IMR-90 (cell line): ENCODE results near the gene ZNF346. TPM values are rescaled to one million over a fixed set of nuclear protein-coding genes. Genes with fewer than 3 reads are reported as not detected.
A peak's percentile ranks its signal among the peaks of the same experiment; 100 is the strongest.

Experiments used
- ATAC-seq: fragments of 200-7000 bp; cut with Tn5 transposase; 2 replicates; pipeline ENCODE4 v1.9.1; 2020; ENCODE audit warnings: low read depth, mild to moderate bottlenecking, moderate library complexity
- BruUV-seq: library from RNA; stranded (reverse); fragments of 400-500 nt; replicated peaks from 2 replicates; lab custom pipeline; 2021; lab: Mats Ljungman, UMichigan
- CTCF ChIA-PET: fragments of 300-600 bp; formaldehyde crosslinking; extraction: SDS; loops from one replicate; lab custom pipeline; 2021; ENCODE audit warnings: antibody characterized with exemption; lab: Yijun Ruan, JAX
- POLR2A ChIA-PET: fragments of 300-600 bp; sonication (Branson Sonifier 250); formaldehyde crosslinking; loops from one replicate; lab custom pipeline; 2022; ENCODE audit warnings: antibody characterized with exemption; ENCODE audit not compliant: unreplicated experiment; lab: Charles Lee
- DNase-seq: peaks from one replicate; pipeline ENCODE4 v3.0.0; 2013
- H2AFZ ChIP-seq: replicated peaks from 2 replicates; pipeline ENCODE3; 2013; ENCODE audit warnings: low read length, mild to moderate bottlenecking; ENCODE audit not compliant: poor library complexity
- H2AK5ac ChIP-seq: 2 replicates; pipeline ENCODE4 v1.6.1; 2013; ENCODE audit warnings: low read depth, low read length, inconsistent platforms
- H2AK9ac ChIP-seq: replicated peaks from 2 replicates; pipeline ENCODE3; 2013; ENCODE audit warnings: mild to moderate bottlenecking, low read depth, low read length, moderate library complexity; ENCODE audit not compliant: poor library complexity
- H2BK120ac ChIP-seq: 2 replicates; pipeline ENCODE4 v1.6.1; 2013; ENCODE audit warnings: low read depth, low read length, inconsistent platforms
- H2BK15ac ChIP-seq: 3 replicates; pipeline ENCODE4 v1.6.1; 2013; ENCODE audit warnings: low read depth, low read length, inconsistent platforms
- H2BK20ac ChIP-seq: 2 replicates; pipeline ENCODE4 v1.6.1; 2013; ENCODE audit warnings: low read depth, mild to moderate bottlenecking, inconsistent platforms, low read length, moderate library complexity
- H2BK5ac ChIP-seq: 2 replicates; pipeline ENCODE4 v1.6.1; 2013; ENCODE audit warnings: mild to moderate bottlenecking, low read depth, low read length, inconsistent platforms; ENCODE audit not compliant: poor library complexity, severe bottlenecking
- H3K14ac ChIP-seq: replicated peaks from 2 replicates; pipeline ENCODE4 v1.6.1; 2013; ENCODE audit warnings: low read depth, low read length, inconsistent platforms
- H3K18ac ChIP-seq: 2 replicates; pipeline ENCODE4 v1.6.1; 2013; ENCODE audit warnings: low read depth, low read length, control low read depth
- H3K23ac ChIP-seq: 2 replicates; pipeline ENCODE4 v1.6.1; 2013; ENCODE audit warnings: low read depth, low read length, inconsistent platforms
- H3K27ac ChIP-seq: 2 replicates; pipeline ENCODE4 v1.5.1; 2013; ENCODE audit warnings: mild to moderate bottlenecking, control low read depth, low read length; ENCODE audit not compliant: insufficient read depth
- H3K27me3 ChIP-seq: 2 replicates; pipeline ENCODE4 v1.6.1; 2013; ENCODE audit warnings: low read length; ENCODE audit not compliant: control insufficient read depth, insufficient read depth
- H3K36me3 ChIP-seq: 2 replicates; pipeline ENCODE4 v1.6.1; 2013; ENCODE audit warnings: low read length, mixed read lengths; ENCODE audit not compliant: control insufficient read depth, insufficient read depth
- H3K4ac ChIP-seq: 2 replicates; pipeline ENCODE4 v1.6.1; 2013; ENCODE audit warnings: low read depth, low read length, inconsistent platforms
- H3K4me1 ChIP-seq: 2 replicates; pipeline ENCODE4 v1.6.1; 2013; ENCODE audit warnings: low read length, mixed read lengths; ENCODE audit not compliant: control insufficient read depth, insufficient read depth
- H3K4me2 ChIP-seq: 2 replicates; pipeline ENCODE4 v1.6.1; 2013; ENCODE audit warnings: low read depth, mild to moderate bottlenecking, control low read depth, low read length, moderate library complexity
- H3K4me3 ChIP-seq: 2 replicates; pipeline ENCODE4 v1.5.1; 2013; ENCODE audit warnings: low read depth, mild to moderate bottlenecking, control low read depth, low read length, moderate library complexity; ENCODE audit not compliant: insufficient read depth
- H3K56ac ChIP-seq: 2 replicates; pipeline ENCODE4 v1.6.1; 2013; ENCODE audit warnings: low read length, inconsistent platforms; ENCODE audit not compliant: insufficient read depth; ENCODE audit errors: extremely low read depth
- H3K79me1 ChIP-seq, 2 experiments: 2 replicates each; pipeline ENCODE4 v1.6.1; 2013; ENCODE audit warnings: low read length in 2 of 2, inconsistent platforms in 1 of 2, low read depth in 1 of 2
- H3K9ac ChIP-seq: 2 replicates; pipeline ENCODE4 v1.6.1; 2013; ENCODE audit warnings: low read depth, low read length, control low read depth
- H3K9me1 ChIP-seq: 2 replicates; pipeline ENCODE4 v1.6.1; 2013; ENCODE audit warnings: low read length, inconsistent platforms; ENCODE audit not compliant: insufficient read depth
- H3K9me3 ChIP-seq: 2 replicates; pipeline ENCODE4 v1.6.1; 2013; ENCODE audit warnings: low read length; ENCODE audit not compliant: control insufficient read depth, insufficient read depth
- H4K20me1 ChIP-seq: 2 replicates; pipeline ENCODE4 v1.6.1; 2013; ENCODE audit warnings: low read length, inconsistent platforms; ENCODE audit not compliant: insufficient read depth
- H4K5ac ChIP-seq: 2 replicates; pipeline ENCODE4 v1.6.1; 2013; ENCODE audit warnings: mild to moderate bottlenecking, low read depth, low read length, control low read depth
- H4K8ac ChIP-seq, 2 experiments: 2 replicates each; pipeline ENCODE4 v1.6.1; 2013; ENCODE audit warnings: low read depth in 2 of 2, low read length in 2 of 2, control low read depth in 1 of 2, inconsistent platforms in 1 of 2
- H4K91ac ChIP-seq: 2 replicates; pipeline ENCODE4 v1.6.1; 2013; ENCODE audit warnings: low read depth, low read length, inconsistent platforms; ENCODE audit not compliant: insufficient read depth
- BHLHE40 ChIP-seq: fragments of 150-350 bp; IDR thresholded peaks from 2 replicates; pipeline ENCODE4 v1.6.1; 2016; ENCODE audit warnings: mild to moderate bottlenecking, low read depth, low read length
- CEBPB ChIP-seq: IDR thresholded peaks from 2 replicates; pipeline ENCODE4 v1.6.1; 2012; ENCODE audit warnings: low read depth, low read length, improper control_type of control experiment
- CHD1 ChIP-seq: IDR thresholded peaks from 2 replicates; pipeline ENCODE4 v1.6.1; 2012; ENCODE audit warnings: low read depth, low read length, improper control_type of control experiment
- CTCF ChIP-seq: conservative IDR thresholded peaks from 2 replicates; pipeline ENCODE4 v1.5.1; 2012; ENCODE audit warnings: mild to moderate bottlenecking, low read depth, low read length, improper control_type of control experiment
- FOS ChIP-seq: fragments of 150-350 bp; IDR thresholded peaks from 2 replicates; pipeline ENCODE4 v1.6.1; 2016; ENCODE audit warnings: low read depth, low read length
- MAFK ChIP-seq: IDR thresholded peaks from 2 replicates; pipeline ENCODE4 v1.6.1; 2012; ENCODE audit warnings: low read depth, low read length, improper control_type of control experiment
- MXI1 ChIP-seq: IDR thresholded peaks from 2 replicates; pipeline ENCODE4 v1.6.1; 2012; ENCODE audit warnings: low read depth, mild to moderate bottlenecking, low read length, moderate library complexity, borderline replicate concordance
- NFE2L2 ChIP-seq: fragments of 150-350 bp; IDR thresholded peaks from 2 replicates; pipeline ENCODE4 v1.6.1; 2016; ENCODE audit warnings: low read depth, mild to moderate bottlenecking, low read length
- POLR2A ChIP-seq: IDR thresholded peaks from 2 replicates; pipeline ENCODE4 v1.6.1; 2012; ENCODE audit warnings: mild to moderate bottlenecking, low read depth, low read length
- RAD21 ChIP-seq: IDR thresholded peaks from 2 replicates; pipeline ENCODE4 v1.6.1; 2012; ENCODE audit warnings: low read length, improper control_type of control experiment
- RCOR1 ChIP-seq: IDR thresholded peaks from 2 replicates; pipeline ENCODE4 v1.6.1; 2012; ENCODE audit warnings: mild to moderate bottlenecking, low read length, improper control_type of control experiment; ENCODE audit not compliant: insufficient replicate concordance
- RFX5 ChIP-seq: IDR thresholded peaks from 2 replicates; pipeline ENCODE4 v1.8.0; 2012; ENCODE audit warnings: low read depth, mild to moderate bottlenecking, low read length, moderate library complexity
- SMC3 ChIP-seq: fragments of 150-350 bp; IDR thresholded peaks from 2 replicates; pipeline ENCODE4 v1.6.1; 2016; ENCODE audit warnings: low read depth, mild to moderate bottlenecking, antibody characterized with exemption, low read length, moderate library complexity
- USF2 ChIP-seq: fragments of 150-350 bp; IDR thresholded peaks from 2 replicates; pipeline ENCODE4 v1.6.1; 2017; ENCODE audit warnings: mild to moderate bottlenecking, antibody characterized with exemption, low read length, low read depth
- WGBS, 2 experiments: methylation state at CpG; one replicate each; pipeline versions ENCODE4 v1.1.5 to v1.1.7; 2013; ENCODE audit warnings: missing lambda C conversion rate in 2 of 2; ENCODE audit not compliant: insufficient read length in 1 of 2; ENCODE audit errors: extremely low coverage in 2 of 2; 5-methylcytosine and 5-hydroxymethylcytosine counted together
- dilution Hi-C: fragments of 300-500 bp; cut with HindIII; formaldehyde crosslinking; loops from one replicate; pipeline ENCODE4 v1.14.3; 2018; ENCODE audit warnings: low sequenced_read_pairs; ENCODE audit not compliant: unreplicated experiment
- in situ Hi-C: fragments of 300-500 bp; cut with MboI; formaldehyde crosslinking; loops from 3 replicates; pipeline ENCODE4 v1.14.3; 2019; ENCODE audit warnings: low sequenced_read_pairs, inconsistent platforms, mixed read lengths
- intact Hi-C: fragments of 100-400 bp; cut with micrococcal nuclease; formaldehyde crosslinking; loops from 2 replicates; pipeline ENCODE4 v1.10.0; 2022
- polyA plus RNA-seq, 3 experiments: library from polyadenylated mRNA; depleted of rRNA; stranded (reverse); fragments of >200 nt; gene quantifications; 2 replicates each; pipeline ENCODE4 v1.2.3, GENCODE V29; 2012; ENCODE audit warnings: low replicate concordance in 1 of 3
- total RNA-seq: library from RNA; depleted of rRNA; stranded (reverse); fragments of >200 nt; gene quantifications from 2 replicates; pipeline ENCODE4 v1.2.3, GENCODE V29; 2012

The ZNF346 gene
- total and polyA plus RNA-seq, 2 of the 4 experiments (the other 2 are of a cell fraction), result 15.1 to 17.0 TPM

GRCh38 chr5:177096162-177097015 lies 73.9 kb downstream of the ZNF346 start:
- Histone ChIP-seq H3K9me1 (0 out of 2 replicates have a peak, but pooled peaks cover 6% of the 10 kb centered on the region), H4K8ac (no peak overlapping the region), H3K27ac (no peak overlapping the region), H3K27me3 (no peaks in the 10 kb centered on the region), H2BK120ac (no peak overlapping the region), H2AFZ (no peak overlapping the region), H3K4me1 (peaks cover 38% of the 10 kb centered on the region), H2BK15ac (no peak overlapping the region), H3K23ac (no peak overlapping the region), H4K91ac (no peak overlapping the region), H3K79me1 (no peaks in the 10 kb centered on the region), H2BK20ac (no peak overlapping the region), H4K5ac (no peak overlapping the region; the same call in 1 of the 2 replicates), H3K56ac (no peak overlapping the region), H2BK5ac (no peak overlapping the region), H3K4me2 (no peak overlapping the region), H3K9me3 (no peaks in the 10 kb centered on the region), H3K4me3 (no peak overlapping the region), H3K14ac (no peak overlapping the region), H3K18ac (no peak overlapping the region; the same call in 1 of the 2 replicates), H3K4ac (no peak overlapping the region), H4K20me1 (no peaks in the 10 kb centered on the region), H2AK5ac (peak overlapping the region; percentile 77), H3K36me3 (peaks cover 8% of the 10 kb centered on the region; the same call in 1 of the 2 replicates), H3K9ac (no peak overlapping the region), H2AK9ac (peak overlapping the region; percentile 50)
- intact Hi-C loops, result no loop called here
- ChIA-PET CTCF (no interaction called here), POLR2A (no interaction called here)
- WGBS, 2 experiments, result 93% methylated on average over 6 of the region's 29 CpGs; no CpG with 5 or more reads in 1 of the 2 experiments
- no TSS peak for BruUV-seq
- no peak for DNase-seq
- in situ Hi-C loops, result no loop called here
- no peak for TF ChIP-seq MAFK
- TF ChIP-seq BHLHE40, result no peak
- no peak for TF ChIP-seq CTCF
- no peak for TF ChIP-seq RAD21
- TF ChIP-seq POLR2A, result no peak
- no peak for TF ChIP-seq CEBPB
- TF ChIP-seq CHD1, result no peak
- TF ChIP-seq USF2, result no peak
- no peak for TF ChIP-seq NFE2L2
- no peak for TF ChIP-seq RFX5
- no peak for TF ChIP-seq SMC3
- no peak for TF ChIP-seq RCOR1
- TF ChIP-seq FOS, result no peak
- TF ChIP-seq MXI1, result no peak
- dilution Hi-C loops, result no loop called here
- no peak for ATAC-seq
